ENCODE results near the gene TICRR. TPM values are rescaled to one million over a fixed set of nuclear protein-coding genes. Genes with fewer than 3 reads are reported as not detected.

The TICRR gene
- total RNA-seq, 4 donors from 2014 or later, result 1.2 TPM; not detected in 3

DNA sequence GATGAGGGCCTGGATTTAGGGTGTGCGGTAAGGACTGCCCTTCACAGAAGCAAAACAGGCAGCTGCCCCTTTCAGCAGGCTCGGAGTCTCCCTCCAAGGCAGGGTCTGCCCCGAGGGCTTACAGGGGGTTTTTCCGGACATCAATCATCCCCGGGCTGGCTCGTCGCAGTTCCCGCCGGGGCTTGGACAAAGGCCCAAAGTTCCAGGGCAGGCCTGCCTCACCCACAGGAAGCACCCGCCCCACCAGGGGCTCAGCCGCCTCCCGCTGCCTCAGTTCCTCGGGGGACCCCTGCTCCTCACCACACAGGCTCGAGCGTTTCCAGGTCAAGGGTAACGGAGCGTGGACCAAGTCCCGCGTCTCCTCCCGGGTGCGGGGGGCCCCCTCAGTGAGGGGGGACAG lies 53.0 kb downstream of the TICRR start:
- Histone ChIP-seq H3K4me3 (no peak overlapping the region), H3K27me3 (no peaks in the 10 kb centered on the region), H3K9me3 (no peaks in the 10 kb centered on the region), H3K27ac (no peak overlapping the region), H3K36me3 (peaks cover 0 to 93% of the 10 kb centered on the region in 2 donors), H3K4me1 (peaks cover 0 to 7% (median 0%) of the 10 kb centered on the region in 3 donors)
- no peak for TF ChIP-seq CTCF (IDR thresholded peaks at IDR 0.05)
- no peak for TF ChIP-seq POLR2AphosphoS5 (IDR thresholded peaks at IDR 0.05)
- no peak for TF ChIP-seq POLR2A (IDR thresholded peaks at IDR 0.05)
- TF ChIP-seq EP300 (IDR thresholded peaks at IDR 0.05), result no peak
- ATAC-seq, result no peak
- WGBS, 2 donors (ENCODE audit: low coverage in 1 of 2), result 80% methylated on average over 1 of the region's 21 CpGs; no CpG with 5 or more reads in 1 of the 2 donors

DNA sequence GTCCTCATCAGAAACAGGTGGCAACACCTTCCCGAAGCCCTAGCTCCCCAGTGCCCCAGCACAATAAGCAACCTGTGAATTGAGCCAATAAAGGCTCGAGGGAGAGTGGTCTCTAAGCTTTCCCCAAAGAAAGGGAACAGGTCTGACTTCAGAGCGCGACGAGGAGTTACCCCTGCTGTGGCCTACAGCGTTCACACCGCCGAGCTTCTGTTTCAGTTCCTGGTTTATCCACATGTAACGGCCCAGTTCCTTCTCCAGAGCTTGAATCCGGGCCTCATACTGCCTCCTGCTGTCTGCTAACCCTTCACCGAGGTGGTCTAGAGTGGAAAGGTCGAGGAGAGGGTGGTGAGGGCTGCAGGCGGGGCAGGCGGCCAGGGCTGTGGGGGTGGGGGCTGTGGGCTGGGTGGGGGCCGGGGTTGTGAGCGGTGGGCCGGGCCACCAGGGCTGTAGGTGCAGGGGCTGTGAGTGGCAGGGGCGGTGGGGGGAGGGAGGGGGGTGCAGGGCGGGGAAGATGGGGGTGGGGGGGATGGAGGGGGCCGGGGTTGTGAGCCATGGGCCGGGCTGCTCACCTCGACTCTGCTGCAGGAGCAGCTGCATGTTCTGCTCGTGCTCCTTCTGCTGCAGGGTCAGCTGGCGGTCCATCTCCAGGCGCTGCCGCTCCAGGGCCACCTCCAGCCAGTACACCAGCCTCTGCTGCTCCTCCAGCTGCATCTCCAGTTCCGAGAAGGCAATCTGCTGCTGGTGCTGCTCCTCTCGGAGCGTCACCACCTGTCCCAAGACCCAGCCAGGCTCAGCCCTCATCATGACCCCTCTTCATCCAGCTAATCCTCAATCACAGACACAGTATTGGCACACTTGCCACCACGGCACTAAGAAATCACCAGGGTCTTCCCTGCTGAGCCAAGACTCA lies 53.8 kb downstream of the TICRR start:
- 96 to 97% methylated on average over 9 to 12 of the region's 30 CpGs for whole genome bisulfite sequencing, 2 donors (ENCODE audit: low coverage in 1 of 2)
- no peak for ATAC-seq
- peaks cover 0 to 100% of the 10 kb centered on the region in 2 donors for H3K36me3 ChIP-seq

GRCh38 chr15:89629829-89630228 lies 54.6 kb downstream of the TICRR start:
- H3K4me1 ChIP-seq, result no peaks in the 10 kb centered on the region
- no CpG with 5 or more reads among the region's 5 CpGs for WGBS, 2 donors (ENCODE audit: low coverage in 1 of 2)
- no peak for ATAC-seq
- H3K27me3 ChIP-seq, result no peaks in the 10 kb centered on the region
- no peaks in the 10 kb centered on the region for H3K9me3 ChIP-seq
- peaks cover 0 to 97% of the 10 kb centered on the region in 2 donors for H3K36me3 ChIP-seq
- H3K4me3 ChIP-seq, result no peak overlapping the region
- no peak overlapping the region for H3K27ac ChIP-seq
- TF ChIP-seq POLR2AphosphoS5 (IDR thresholded peaks at IDR 0.05), result no peak
- TF ChIP-seq CTCF (IDR thresholded peaks at IDR 0.05), result no peak
- no peak for TF ChIP-seq POLR2A (IDR thresholded peaks at IDR 0.05)
- TF ChIP-seq EP300 (IDR thresholded peaks at IDR 0.05), result no peak

More for the DNA sequence above, 53.8 kb downstream of the TICRR start:
- no peaks in the 10 kb centered on the region for H3K9me3 ChIP-seq
- H3K4me3 ChIP-seq, result no peak overlapping the region
- TF ChIP-seq POLR2A (IDR thresholded peaks at IDR 0.05) (no peak), CTCF (IDR thresholded peaks at IDR 0.05) (no peak), POLR2AphosphoS5 (IDR thresholded peaks at IDR 0.05) (no peak), EP300 (IDR thresholded peaks at IDR 0.05) (no peak)
- no peaks in the 10 kb centered on the region for H3K27me3 ChIP-seq
- H3K27ac ChIP-seq, result no peak overlapping the region
- no peaks in the 10 kb centered on the region for H3K4me1 ChIP-seq

- Histone ChIP-seq H3K4me3 (no peak overlapping the region), H3K27me3 (no peaks in the 10 kb centered on the region), H3K9me3 (no peaks in the 10 kb centered on the region), H3K27ac (no peak overlapping the region), H3K36me3 (peaks cover 0 to 93% of the 10 kb centered on the region in 2 donors), H3K4me1 (no peaks in the 10 kb centered on the region)
- TF ChIP-seq POLR2AphosphoS5 (IDR thresholded peaks at IDR 0.05) (no peak), EP300 (IDR thresholded peaks at IDR 0.05) (no peak), CTCF (IDR thresholded peaks at IDR 0.05) (no peak)
- WGBS, 2 donors (ENCODE audit: low coverage in 1 of 2), result 95 to 100% methylated on average over 1 to 8 of the region's 14 CpGs
- ATAC-seq, result no peak
These were observed 55.0 kb downstream of the TICRR start for GRCh38 chr15:89630260-89630659.

All from gastroesophageal sphincter (tissue), 4 donors.